HepG2 (cell line): ENCODE measurements around the gene ACOXL. TPM values are rescaled to one million over a fixed set of nuclear protein-coding genes. Genes with fewer than 3 reads are reported as not detected.

Experiments
- ATAC-seq: fragments of 200-7000 bp; cut with Tn5 transposase; 3 replicates; pipeline ENCODE4 v1.9.1; 2020; ENCODE audit warnings: mild to moderate bottlenecking, moderate library complexity
- BruUV-seq: library from RNA; stranded (reverse); fragments of 400-500 nt; replicated peaks from 2 replicates; lab custom pipeline; 2021; lab: Mats Ljungman, UMichigan
- CTCF ChIA-PET: fragments of 300-600 bp; formaldehyde crosslinking; extraction: SDS; loops from one replicate; lab custom pipeline; 2021; ENCODE audit warnings: low total read pairs, inconsistent platforms, low intra/inter-chr PET ratio; lab: Yijun Ruan, JAX
- POLR2A ChIA-PET: fragments of 350-600 bp; sonication (Branson Sonifier 250); formaldehyde crosslinking; loops from one replicate; lab custom pipeline; 2020; ENCODE audit warnings: antibody characterized with exemption, inconsistent platforms; lab: Yijun Ruan, JAX
- DNase-seq: peaks from one replicate; pipeline ENCODE4 v3.0.0-alpha.2; 2015; ENCODE audit warnings: low spot score
- FAIRE-seq: peaks from 3 replicates; lab custom pipeline; 2011; peaks lifted over from hg19 to GRCh38; lab: Jason Lieb, UNC
- H2AFZ ChIP-seq: one replicate; pipeline ENCODE4 v1.6.1; 2011; ENCODE audit warnings: low read length, inconsistent platforms
- H3K27ac ChIP-seq: fragments of 300-600 bp; 3 replicates; pipeline ENCODE4 v1.8.0; 2011; ENCODE audit warnings: mixed run types, mild to moderate bottlenecking, mixed read lengths, low read length, inconsistent platforms; ENCODE audit not compliant: insufficient read depth; ENCODE audit errors: extremely low read length
- H3K27me3 ChIP-seq, 2 experiments: fragments of 200-600 bp in 1 of 2; 2 replicates in 1 of 2; 3 replicates in 1 of 2; pipeline versions ENCODE4 v1.6.0 to v1.8.0; 2011; ENCODE audit warnings: low read length in 2 of 2, mild to moderate bottlenecking in 2 of 2, moderate library complexity in 2 of 2, inconsistent platforms in 1 of 2; ENCODE audit not compliant: insufficient read depth in 2 of 2, control insufficient read depth in 1 of 2
- H3K36me3 ChIP-seq, 2 experiments: fragments of 200-600 bp in 1 of 2; replicated peaks in 1 of 2; 2 replicates in 1 of 2; 3 replicates in 1 of 2; pipeline versions ENCODE4 v1.5.1 to v1.8.0; 2011; ENCODE audit warnings: low read length in 2 of 2, inconsistent platforms in 1 of 2; ENCODE audit not compliant: insufficient read depth in 2 of 2, control insufficient read depth in 1 of 2
- H3K4me1 ChIP-seq: 2 replicates; pipeline ENCODE4 v1.5.1; 2012; ENCODE audit warnings: low read length, inconsistent platforms; ENCODE audit not compliant: insufficient read depth
- H3K4me2 ChIP-seq: 2 replicates; pipeline ENCODE4 v1.6.0; 2011; ENCODE audit warnings: low read depth, low read length, inconsistent platforms
- H3K4me3 ChIP-seq, 3 experiments: fragments of 200-600 bp in 1 of 3; sonication (generic), shearing (Covaris generic) in 1 of 3; replicated peaks in 1 of 3; 2 replicates each; pipeline ENCODE4 v1.5.1; 2011 to 2016; ENCODE audit warnings: low read length in 3 of 3, inconsistent platforms in 2 of 3, low read depth in 2 of 3, mild to moderate bottlenecking in 2 of 3, control low read depth in 1 of 3, mixed read lengths in 1 of 3; ENCODE audit not compliant: insufficient read depth in 1 of 3
- H3K79me2 ChIP-seq: one replicate; pipeline ENCODE4 v1.6.1; 2011; ENCODE audit warnings: low read length, inconsistent platforms; ENCODE audit not compliant: insufficient read depth
- H3K9ac ChIP-seq: 2 replicates; pipeline ENCODE4 v1.6.0; 2011; ENCODE audit warnings: mild to moderate bottlenecking, low read depth, low read length, inconsistent platforms; ENCODE audit not compliant: insufficient read depth
- H3K9me3 ChIP-seq: 2 replicates; pipeline ENCODE4 v1.5.1; 2012; ENCODE audit warnings: mild to moderate bottlenecking, low read length
- H4K20me1 ChIP-seq: 2 replicates; pipeline ENCODE4 v1.6.0; 2011; ENCODE audit warnings: inconsistent platforms, mild to moderate bottlenecking, low read length, moderate library complexity; ENCODE audit not compliant: insufficient read depth
- CBX1 ChIP-seq: IDR thresholded peaks from one replicate; pipeline ENCODE4 v1.6.1; 2016; ENCODE audit warnings: antibody characterized with exemption, low read depth
- GZF1 ChIP-seq: sonication (generic); formaldehyde crosslinking; IDR thresholded peaks from 2 replicates; pipeline ENCODE4 v1.5.1; 2020; ENCODE audit warnings: mild to moderate bottlenecking, missing genetic modification reagents
- HNF4A ChIP-seq: sonication (generic); formaldehyde crosslinking; IDR thresholded peaks from 2 replicates; pipeline ENCODE4 v1.4.0; 2020; ENCODE audit warnings: missing genetic modification reagents
- MIXL1 ChIP-seq: IDR thresholded peaks from 2 replicates; pipeline ENCODE4 v1.6.1; 2016
- NR2F2 ChIP-seq: IDR thresholded peaks from 2 replicates; pipeline ENCODE4 v1.6.1; 2012; ENCODE audit warnings: low read depth, inconsistent platforms, borderline replicate concordance
- PRPF4 ChIP-seq: fragments of 200-400 bp; formaldehyde crosslinking; IDR thresholded peaks from 2 replicates; pipeline ENCODE4 v1.6.1; 2016; ENCODE audit warnings: low read length, low read depth; ENCODE audit not compliant: poor library complexity, severe bottlenecking
- SP2 ChIP-seq: sonication (generic); formaldehyde crosslinking; IDR thresholded peaks from 2 replicates; pipeline ENCODE4 v1.5.1; 2020; ENCODE audit warnings: mild to moderate bottlenecking, missing genetic modification reagents
- TARDBP ChIP-seq: sonication (generic); formaldehyde crosslinking; IDR thresholded peaks from 2 replicates; pipeline ENCODE4 v1.8.0; 2022; ENCODE audit warnings: mild to moderate bottlenecking, missing genetic modification reagents
- WIZ ChIP-seq: sonication (generic); formaldehyde crosslinking; IDR thresholded peaks from 2 replicates; pipeline ENCODE4 v1.5.1; 2020; ENCODE audit warnings: mild to moderate bottlenecking, missing genetic modification reagents
- ZBTB38 ChIP-seq: sonication (generic); formaldehyde crosslinking; IDR thresholded peaks from 2 replicates; pipeline ENCODE4 v1.5.1; 2020; ENCODE audit warnings: mild to moderate bottlenecking, missing genetic modification reagents
- ZFP36 ChIP-seq: fragments of 150-350 bp; IDR thresholded peaks from 2 replicates; pipeline ENCODE4 v1.6.1; 2018; ENCODE audit warnings: borderline replicate concordance, low read length, low read depth; ENCODE audit not compliant: partially characterized antibody
- ZNF253 ChIP-seq: sonication (generic); formaldehyde crosslinking; IDR thresholded peaks from 2 replicates; pipeline ENCODE4 v1.8.0; 2022; ENCODE audit warnings: mild to moderate bottlenecking, missing genetic modification reagents, borderline replicate concordance
- ZNF256 ChIP-seq: sonication (generic); formaldehyde crosslinking; conservative IDR thresholded peaks from 2 replicates; pipeline ENCODE4 v1.4.0; 2020; ENCODE audit warnings: missing genetic modification reagents
- ZNF678 ChIP-seq: sonication (generic); formaldehyde crosslinking; IDR thresholded peaks from 2 replicates; pipeline ENCODE4 v1.4.0; 2020; ENCODE audit warnings: mild to moderate bottlenecking, missing genetic modification reagents
- ZNF709 ChIP-seq: sonication (generic); formaldehyde crosslinking; IDR thresholded peaks from 2 replicates; pipeline ENCODE4 v1.5.0; 2020; ENCODE audit warnings: mild to moderate bottlenecking, missing genetic modification reagents
- ZNF768 ChIP-seq: sonication (generic); formaldehyde crosslinking; IDR thresholded peaks from 2 replicates; pipeline ENCODE4 v1.4.0; 2020; ENCODE audit warnings: missing genetic modification reagents
- ZNF792 ChIP-seq: IDR thresholded peaks from 2 replicates; pipeline ENCODE4 v1.6.1; 2016
- ZNF879 ChIP-seq: sonication (generic); formaldehyde crosslinking; IDR thresholded peaks from 2 replicates; pipeline ENCODE4 v1.8.1; 2023; ENCODE audit warnings: missing genetic modification reagents
- WGBS: methylation state at CpG from one replicate; pipeline ENCODE4 v1.1.6; 2017; ENCODE audit warnings: low lambda C conversion rate; 5-methylcytosine and 5-hydroxymethylcytosine counted together
- in situ Hi-C: cut with HindIII; loops from 2 replicates; pipeline ENCODE4 v1.10.0; 2017; ENCODE audit warnings: low pct_unique_long_range_greater_than_20kb; ENCODE audit not compliant: extremely low pct_ligation_motif_present
- intact Hi-C: fragments of 100-400 bp; cut with micrococcal nuclease; formaldehyde crosslinking; loops from one replicate; pipeline ENCODE4 v1.10.0; 2022; ENCODE audit not compliant: unreplicated experiment
- polyA plus RNA-seq, 8 experiments: library from polyadenylated mRNA; depleted of rRNA in 3 of 8; stranded (reverse) in 7 of 8; unstranded in 1 of 8; fragments of >200 nt; fragmentation: Illumina TruSeq in 4 of 8; extraction: Trizol in 4 of 8; gene quantifications; 2 replicates each; pipeline versions ENCODE4 v1.2.1 to v1.2.3, GENCODE V29; 2011 to 2016; ENCODE audit warnings: low read depth in 4 of 8, missing spikeins in 1 of 8, mixed read lengths in 1 of 8; ENCODE audit not compliant: insufficient read depth in 1 of 8
- total RNA-seq, 5 experiments: library from RNA; depleted of rRNA; stranded (reverse); fragments of >200 nt; fragmentation: Illumina TruSeq; extraction: Trizol; gene quantifications; 2 replicates each; pipeline ENCODE4 v1.2.3, GENCODE V29; 2016; ENCODE audit warnings: low read depth in 1 of 5
- TF ChIP-seq, protein P1 (sequence below): sonication (generic); formaldehyde crosslinking; IDR thresholded peaks from 2 replicates; pipeline ENCODE4 v1.4.0; 2020; ENCODE audit warnings: missing genetic modification reagents
- TF ChIP-seq, protein P2 (sequence below): sonication (generic); formaldehyde crosslinking; IDR thresholded peaks from 2 replicates; pipeline ENCODE4 v1.4.0; 2020; ENCODE audit warnings: missing genetic modification reagents

The ACOXL gene
- total and polyA plus RNA-seq, 2 of the 13 experiments (the other 11 are each of a cell fraction or from before 2014, with no cell fraction given): not detected

- TF ChIP-seq, protein P1, sequence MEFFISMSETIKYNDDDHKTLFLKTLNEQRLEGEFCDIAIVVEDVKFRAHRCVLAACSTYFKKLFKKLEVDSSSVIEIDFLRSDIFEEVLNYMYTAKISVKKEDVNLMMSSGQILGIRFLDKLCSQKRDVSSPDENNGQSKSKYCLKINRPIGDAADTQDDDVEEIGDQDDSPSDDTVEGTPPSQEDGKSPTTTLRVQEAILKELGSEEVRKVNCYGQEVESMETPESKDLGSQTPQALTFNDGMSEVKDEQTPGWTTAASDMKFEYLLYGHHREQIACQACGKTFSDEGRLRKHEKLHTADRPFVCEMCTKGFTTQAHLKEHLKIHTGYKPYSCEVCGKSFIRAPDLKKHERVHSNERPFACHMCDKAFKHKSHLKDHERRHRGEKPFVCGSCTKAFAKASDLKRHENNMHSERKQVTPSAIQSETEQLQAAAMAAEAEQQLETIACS: no peak
- no peak for TF ChIP-seq HNF4A (CRISPR knock-in tag)
- no peak for TF ChIP-seq CBX1
Measured at GRCh38 chr2:111116843-111117597, 384.6 kb downstream of the ACOXL start (continued).

- in situ Hi-C loops: loop anchor here (5.0 kb wide), 1 partner anchor 584 kb away; no protein-coding TSS in a partner anchor
- intact Hi-C loops: loop anchor here (10.0 kb wide), 1 partner anchor 577 kb away; no protein-coding TSS in a partner anchor
- H3K79me2 ChIP-seq: peaks cover 16% of the 10 kb centered on the region
- no peaks in the 10 kb centered on the region for H3K9me3 ChIP-seq
- ChIA-PET CTCF (interaction anchor here (1.2 to 1.9 kb wide), 2 partner anchors 18 to 585 kb away, joined by 4 to 9 read pairs; no protein-coding TSS in a partner anchor), POLR2A (no interaction called here)
- DNase-seq (no peak), ATAC-seq (no peak), FAIRE-seq (no peak)
- no TSS peak for BruUV-seq
- H3K27me3 ChIP-seq: peaks cover 0 to 9% of the 10 kb centered on the region in 2 experiments; a peak in 3 of 5 replicates
- 90% methylated on average over 64 of the region's 64 CpGs for WGBS
- no peaks in the 10 kb centered on the region for H4K20me1 ChIP-seq
- H3K4me3 ChIP-seq: peak overlapping the region; percentile 23 to 70 (median 45); a peak in 4 of 6 replicates
- H2AFZ ChIP-seq: no peak overlapping the region
- H3K36me3 ChIP-seq: no peaks in the 10 kb centered on the region
- H3K27ac ChIP-seq: no peak overlapping the region
- H3K4me2 ChIP-seq: peak overlapping the region; percentile 93
- peaks cover 21% of the 10 kb centered on the region for H3K4me1 ChIP-seq
- no peak overlapping the region for H3K9ac ChIP-seq
- TF ChIP-seq PRPF4 (peak; percentile 38), TARDBP (no peak), ZFP36 (no peak), NR2F2 (no peak), WIZ (CRISPR knock-in tag) (no peak), ZNF256 (CRISPR knock-in tag) (no peak), ZBTB38 (CRISPR knock-in tag) (0 out of 2 replicates have a peak, but pooled peaks have one; percentile 50), ZNF253 (CRISPR knock-in tag) (0 out of 2 replicates have a peak, but pooled peaks have one; percentile 43), ZNF709 (0 out of 2 replicates have a peak, but pooled peaks have one; percentile 18), ZNF678 (CRISPR knock-in tag) (no peak), MIXL1 (no peak), ZNF768 (CRISPR knock-in tag) (peak; percentile 36; the same call in 1 of the 2 replicates), SP2 (CRISPR knock-in tag) (no peak), GZF1 (CRISPR knock-in tag) (no peak), ZNF879 (CRISPR knock-in tag) (no peak), ZNF792 (CRISPR knock-in tag) (no peak)
- TF ChIP-seq, protein P2, sequence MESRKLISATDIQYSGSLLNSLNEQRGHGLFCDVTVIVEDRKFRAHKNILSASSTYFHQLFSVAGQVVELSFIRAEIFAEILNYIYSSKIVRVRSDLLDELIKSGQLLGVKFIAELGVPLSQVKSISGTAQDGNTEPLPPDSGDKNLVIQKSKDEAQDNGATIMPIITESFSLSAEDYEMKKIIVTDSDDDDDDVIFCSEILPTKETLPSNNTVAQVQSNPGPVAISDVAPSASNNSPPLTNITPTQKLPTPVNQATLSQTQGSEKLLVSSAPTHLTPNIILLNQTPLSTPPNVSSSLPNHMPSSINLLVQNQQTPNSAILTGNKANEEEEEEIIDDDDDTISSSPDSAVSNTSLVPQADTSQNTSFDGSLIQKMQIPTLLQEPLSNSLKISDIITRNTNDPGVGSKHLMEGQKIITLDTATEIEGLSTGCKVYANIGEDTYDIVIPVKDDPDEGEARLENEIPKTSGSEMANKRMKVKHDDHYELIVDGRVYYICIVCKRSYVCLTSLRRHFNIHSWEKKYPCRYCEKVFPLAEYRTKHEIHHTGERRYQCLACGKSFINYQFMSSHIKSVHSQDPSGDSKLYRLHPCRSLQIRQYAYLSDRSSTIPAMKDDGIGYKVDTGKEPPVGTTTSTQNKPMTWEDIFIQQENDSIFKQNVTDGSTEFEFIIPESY (CRISPR knock-in tag): peak; percentile 68
Measured at GRCh38 chr2:111117598-111118480, 385.5 kb downstream of the ACOXL start.
